Spleen (tissue), 7 donors: ENCODE results near the gene INTS1.

Experiments
- POLR2AphosphoS5 ChIP-seq, 3 donors: sonication (generic); formaldehyde crosslinking; IDR thresholded peaks; one replicate each; pipeline ENCODE4 v1.5.1; 2017; ENCODE audit warnings: antibody characterized with exemption in 3 of 3
- TF ChIP-seq, protein P1 (sequence below), 11 experiments: fragments of 200-600 bp in 7 of 11; fragments of 450-650 bp in 4 of 11; sonication (generic) in 4 of 11; IDR thresholded peaks in 8 of 11; conservative IDR thresholded peaks in 3 of 11; 1 replicate in 7 of 11; 2 replicates in 4 of 11; pipeline versions ENCODE4 v1.4.0 to v1.8.0; 2016 to 2021; ENCODE audit warnings: antibody characterized with exemption in 11 of 11, inconsistent platforms in 4 of 11, mild to moderate bottlenecking in 1 of 11
- donor health status: DM: no; HTN: no; CAD: no; lungs with moderate emphysema.
- donor health status: DM: no; HTN: no; CAD: no.
- donor health status: DM: no; HTN: no; CAD: no.

DNA sequence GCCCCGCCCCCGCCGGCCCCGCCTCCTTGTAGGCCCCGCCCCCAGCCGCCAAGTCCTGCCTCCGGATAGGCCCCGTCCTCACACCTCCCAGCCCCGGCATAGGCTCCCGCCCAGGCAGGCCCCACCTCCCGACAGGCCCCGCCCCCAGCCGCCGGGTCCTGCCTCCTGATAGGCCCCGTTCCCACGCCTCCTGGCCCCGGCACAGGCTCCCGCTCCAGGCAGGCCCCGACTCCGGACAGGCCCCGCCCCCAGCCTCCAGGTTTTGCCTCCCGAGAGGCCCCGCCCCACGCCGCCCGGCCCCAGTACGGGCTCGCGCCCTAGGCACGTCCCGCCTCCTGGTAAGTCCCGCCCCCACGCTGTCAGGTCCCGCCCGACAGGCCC, 44.7 kb downstream of the INTS1 start:
- TF ChIP-seq POLR2AphosphoS5 (IDR thresholded peaks at IDR 0.05): no peak
- TF ChIP-seq, protein P1, sequence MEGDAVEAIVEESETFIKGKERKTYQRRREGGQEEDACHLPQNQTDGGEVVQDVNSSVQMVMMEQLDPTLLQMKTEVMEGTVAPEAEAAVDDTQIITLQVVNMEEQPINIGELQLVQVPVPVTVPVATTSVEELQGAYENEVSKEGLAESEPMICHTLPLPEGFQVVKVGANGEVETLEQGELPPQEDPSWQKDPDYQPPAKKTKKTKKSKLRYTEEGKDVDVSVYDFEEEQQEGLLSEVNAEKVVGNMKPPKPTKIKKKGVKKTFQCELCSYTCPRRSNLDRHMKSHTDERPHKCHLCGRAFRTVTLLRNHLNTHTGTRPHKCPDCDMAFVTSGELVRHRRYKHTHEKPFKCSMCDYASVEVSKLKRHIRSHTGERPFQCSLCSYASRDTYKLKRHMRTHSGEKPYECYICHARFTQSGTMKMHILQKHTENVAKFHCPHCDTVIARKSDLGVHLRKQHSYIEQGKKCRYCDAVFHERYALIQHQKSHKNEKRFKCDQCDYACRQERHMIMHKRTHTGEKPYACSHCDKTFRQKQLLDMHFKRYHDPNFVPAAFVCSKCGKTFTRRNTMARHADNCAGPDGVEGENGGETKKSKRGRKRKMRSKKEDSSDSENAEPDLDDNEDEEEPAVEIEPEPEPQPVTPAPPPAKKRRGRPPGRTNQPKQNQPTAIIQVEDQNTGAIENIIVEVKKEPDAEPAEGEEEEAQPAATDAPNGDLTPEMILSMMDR (IDR thresholded peaks at IDR 0.05 in 8 of 11, conservative IDR thresholded peaks at IDR 0.05 in 3 of 11): peak in 1 of 11 experiments; percentile 24
